Tibial nerve (tissue), 4 donors: ENCODE measurements around the gene KIF21A. TPM values are rescaled to one million over a fixed set of nuclear protein-coding genes. Genes with fewer than 3 reads are reported as not detected.

Source experiments
- DNase-seq, 2 donors: peaks; one replicate each; pipeline ENCODE4 v3.0.0-alpha.2; 2019; ENCODE audit warnings: low spot score in 2 of 2
- H3K27ac ChIP-seq, 4 donors: fragments of 200-600 bp; sonication (generic) in 3 of 4; one replicate each; pipeline ENCODE4 v1.5.1; 2017 to 2019; ENCODE audit warnings: mild to moderate bottlenecking in 1 of 4
- H3K27me3 ChIP-seq, 2 donors: fragments of 200-600 bp; sonication (generic) in 1 of 2; one replicate each; pipeline versions ENCODE4 v1.5.1 to v1.6.0; 2017 to 2019
- H3K36me3 ChIP-seq, 3 donors: fragments of 200-600 bp; sonication (generic); one replicate each; pipeline ENCODE4 v1.5.1; 2018 to 2019
- H3K4me1 ChIP-seq, 4 donors: fragments of 200-600 bp; sonication (generic) in 3 of 4; one replicate each; pipeline ENCODE4 v1.5.1; 2017 to 2019
- H3K4me3 ChIP-seq, 4 donors: fragments of 200-600 bp; sonication (generic) in 3 of 4; one replicate each; pipeline ENCODE4 v1.5.1; 2017 to 2019; ENCODE audit warnings: mild to moderate bottlenecking in 1 of 4, moderate library complexity in 1 of 4
- H3K9me3 ChIP-seq, 4 donors: fragments of 200-600 bp; sonication (generic) in 3 of 4; one replicate each; pipeline ENCODE4 v1.5.1; 2017 to 2019
- EP300 ChIP-seq, 2 donors: sonication (generic); formaldehyde crosslinking; IDR thresholded peaks; one replicate each; pipeline ENCODE4 v1.6.1; 2017; ENCODE audit warnings: antibody characterized with exemption in 2 of 2, mild to moderate bottlenecking in 1 of 2
- POLR2A ChIP-seq, 2 donors: fragments of 450-650 bp; IDR thresholded peaks; one replicate each; pipeline ENCODE4 v1.6.1; 2017; ENCODE audit warnings: antibody characterized with exemption in 2 of 2, mild to moderate bottlenecking in 2 of 2, moderate library complexity in 2 of 2
- WGBS, 2 donors: methylation state at CpG; one replicate each; pipeline ENCODE4 v1.1.5; 2018; 5-methylcytosine and 5-hydroxymethylcytosine counted together
- total RNA-seq, 4 donors: library from RNA; depleted of rRNA; stranded (reverse); fragments of >200 nt; gene quantifications; one replicate each; pipeline ENCODE4 v1.1.0, GENCODE V29; 2016
- TF ChIP-seq, protein P1 (sequence below), 5 experiments: fragments of 200-600 bp in 3 of 5; fragments of 450-650 bp in 2 of 5; sonication (generic) in 3 of 5; IDR thresholded peaks; one replicate each; pipeline ENCODE4 v1.5.1; 2016 to 2019; ENCODE audit warnings: antibody characterized with exemption in 5 of 5, mild to moderate bottlenecking in 3 of 5, moderate library complexity in 2 of 5

KIF21A gene
- total RNA-seq, 4 donors from 2014 or later = 13.5 to 56.6 (median 30.2) TPM

GRCh38 chr12:39352471-39353017 is 90.4 kb downstream of the KIF21A start:
- TF ChIP-seq, protein P1, sequence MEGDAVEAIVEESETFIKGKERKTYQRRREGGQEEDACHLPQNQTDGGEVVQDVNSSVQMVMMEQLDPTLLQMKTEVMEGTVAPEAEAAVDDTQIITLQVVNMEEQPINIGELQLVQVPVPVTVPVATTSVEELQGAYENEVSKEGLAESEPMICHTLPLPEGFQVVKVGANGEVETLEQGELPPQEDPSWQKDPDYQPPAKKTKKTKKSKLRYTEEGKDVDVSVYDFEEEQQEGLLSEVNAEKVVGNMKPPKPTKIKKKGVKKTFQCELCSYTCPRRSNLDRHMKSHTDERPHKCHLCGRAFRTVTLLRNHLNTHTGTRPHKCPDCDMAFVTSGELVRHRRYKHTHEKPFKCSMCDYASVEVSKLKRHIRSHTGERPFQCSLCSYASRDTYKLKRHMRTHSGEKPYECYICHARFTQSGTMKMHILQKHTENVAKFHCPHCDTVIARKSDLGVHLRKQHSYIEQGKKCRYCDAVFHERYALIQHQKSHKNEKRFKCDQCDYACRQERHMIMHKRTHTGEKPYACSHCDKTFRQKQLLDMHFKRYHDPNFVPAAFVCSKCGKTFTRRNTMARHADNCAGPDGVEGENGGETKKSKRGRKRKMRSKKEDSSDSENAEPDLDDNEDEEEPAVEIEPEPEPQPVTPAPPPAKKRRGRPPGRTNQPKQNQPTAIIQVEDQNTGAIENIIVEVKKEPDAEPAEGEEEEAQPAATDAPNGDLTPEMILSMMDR (IDR thresholded peaks at IDR 0.05) = no peak
- TF ChIP-seq EP300 (IDR thresholded peaks at IDR 0.05) (no peak), POLR2A (IDR thresholded peaks at IDR 0.05) (no peak)
- DNase-seq = no peak
- 91 to 92% methylated on average over 3 of the region's 3 CpGs for WGBS, 2 donors
- Histone ChIP-seq H3K27me3 (no peaks in the 10 kb centered on the region), H3K27ac (no peak overlapping the region), H3K4me1 (no peaks in the 10 kb centered on the region), H3K36me3 (peaks cover 0 to 15% (median 0%) of the 10 kb centered on the region in 3 donors), H3K9me3 (no peaks in the 10 kb centered on the region), H3K4me3 (no peak overlapping the region)

GRCh38 chr12:39351153-39351552 is 91.8 kb downstream of the KIF21A start:
- H3K9me3 ChIP-seq = no peaks in the 10 kb centered on the region
- no peak overlapping the region for H3K27ac ChIP-seq
- no peak overlapping the region for H3K4me3 ChIP-seq
- no peaks in the 10 kb centered on the region for H3K4me1 ChIP-seq
- TF ChIP-seq POLR2A (IDR thresholded peaks at IDR 0.05) = no peak
- TF ChIP-seq, protein P1 (IDR thresholded peaks at IDR 0.05) = no peak
- TF ChIP-seq EP300 (IDR thresholded peaks at IDR 0.05) = no peak
- H3K27me3 ChIP-seq = no peaks in the 10 kb centered on the region
- no peak for DNase-seq
- H3K36me3 ChIP-seq = peaks cover 0 to 4% (median 0%) of the 10 kb centered on the region in 3 donors

DNA sequence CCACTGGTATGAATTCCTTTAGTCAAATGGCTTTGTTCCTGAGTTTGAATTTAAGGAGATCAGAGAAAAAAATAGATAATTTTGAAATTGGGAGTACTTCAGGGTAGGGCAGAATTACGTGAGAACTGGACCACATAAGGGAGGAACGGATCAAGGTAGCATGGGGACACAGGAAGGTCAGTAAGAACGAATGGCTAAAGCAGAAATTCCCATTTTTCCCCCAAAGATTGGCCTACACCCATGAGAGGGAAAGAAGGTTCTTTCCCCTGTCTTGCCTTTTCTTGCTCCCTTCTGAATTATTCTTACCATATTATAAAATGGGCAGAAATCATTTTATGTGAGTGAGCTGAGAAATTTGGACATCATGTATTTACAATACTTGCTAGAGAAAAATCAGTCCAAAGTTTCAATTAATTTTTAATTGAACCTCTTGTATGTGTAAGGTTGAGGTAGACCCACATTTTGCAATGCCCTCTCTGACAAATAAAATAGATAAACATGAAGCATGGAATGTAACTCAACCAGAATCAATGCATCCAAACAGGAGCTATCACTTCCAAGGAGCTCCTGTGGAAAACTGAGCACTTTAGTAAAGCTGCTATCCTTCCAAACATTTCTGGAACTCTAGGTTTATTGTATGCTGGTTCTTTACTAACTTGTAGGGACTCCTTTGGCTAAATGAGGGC is 93.8 kb downstream of the KIF21A start:
- no peaks in the 10 kb centered on the region for H3K36me3 ChIP-seq
- no peak overlapping the region for H3K27ac ChIP-seq
- no peaks in the 10 kb centered on the region for H3K4me1 ChIP-seq
- TF ChIP-seq POLR2A (IDR thresholded peaks at IDR 0.05) (no peak), EP300 (IDR thresholded peaks at IDR 0.05) (no peak)
- TF ChIP-seq, protein P1 (IDR thresholded peaks at IDR 0.05) = no peak
- no peaks in the 10 kb centered on the region for H3K9me3 ChIP-seq
- no peaks in the 10 kb centered on the region for H3K27me3 ChIP-seq
- no peak for DNase-seq
- WGBS, 2 donors = 92 to 93% methylated on average over 3 of the region's 3 CpGs
- no peak overlapping the region for H3K4me3 ChIP-seq

DNA sequence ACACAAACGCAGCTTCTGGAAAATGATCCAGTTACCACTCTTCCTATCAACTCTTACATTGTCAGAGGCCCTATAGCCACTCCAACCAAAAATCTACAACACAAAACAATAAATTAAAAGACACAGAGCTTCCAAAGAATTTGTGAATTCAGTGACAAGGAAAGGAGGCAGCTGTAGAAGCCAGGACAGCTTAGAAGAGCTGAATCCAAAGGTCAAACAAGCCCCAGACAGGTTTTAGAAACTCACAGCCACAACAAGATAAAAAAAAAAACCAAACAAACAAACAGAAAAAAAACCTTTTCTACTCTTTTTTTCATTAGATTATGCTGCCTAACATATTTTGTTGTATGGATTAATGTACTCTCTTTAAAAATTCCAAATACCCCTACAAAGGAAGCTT is 94.4 kb downstream of the KIF21A start:
- Histone ChIP-seq H3K4me3 (no peak overlapping the region), H3K27me3 (no peaks in the 10 kb centered on the region), H3K9me3 (no peaks in the 10 kb centered on the region), H3K36me3 (no peaks in the 10 kb centered on the region), H3K27ac (no peak overlapping the region), H3K4me1 (no peaks in the 10 kb centered on the region)
- whole genome bisulfite sequencing, 2 donors = 81 to 82% methylated on average over 1 of the region's 1 CpG
- TF ChIP-seq EP300 (IDR thresholded peaks at IDR 0.05) (no peak), POLR2A (IDR thresholded peaks at IDR 0.05) (no peak)
- TF ChIP-seq, protein P1 (IDR thresholded peaks at IDR 0.05) = no peak
- DNase-seq = no peak

GRCh38 chr12:39344926-39345325 is 98.0 kb downstream of the KIF21A start:
- H3K4me1 ChIP-seq = no peaks in the 10 kb centered on the region
- no peaks in the 10 kb centered on the region for H3K36me3 ChIP-seq
- H3K27ac ChIP-seq = no peak overlapping the region
- no peaks in the 10 kb centered on the region for H3K9me3 ChIP-seq
- H3K27me3 ChIP-seq = no peaks in the 10 kb centered on the region
- no peak for DNase-seq
- H3K4me3 ChIP-seq = no peak overlapping the region
- WGBS, 2 donors = 68 to 82% methylated on average over 2 of the region's 2 CpGs
- TF ChIP-seq, protein P1 (IDR thresholded peaks at IDR 0.05) = no peak
- TF ChIP-seq POLR2A (IDR thresholded peaks at IDR 0.05) (no peak), EP300 (IDR thresholded peaks at IDR 0.05) (no peak)
